Activated CD8-positive, alpha-beta memory T cell treated with anti-CD3 and anti-CD28 coated beads for 48 hours (primary cell): ENCODE data around the gene EOMES.

Experiments used
- DNase-seq, 3 experiments: peaks; one replicate each; pipeline ENCODE4 v3.0.0-alpha.2; 2020; ENCODE audit warnings: low read depth in 2 of 3, low spot score in 2 of 3

EOMES gene

DNA sequence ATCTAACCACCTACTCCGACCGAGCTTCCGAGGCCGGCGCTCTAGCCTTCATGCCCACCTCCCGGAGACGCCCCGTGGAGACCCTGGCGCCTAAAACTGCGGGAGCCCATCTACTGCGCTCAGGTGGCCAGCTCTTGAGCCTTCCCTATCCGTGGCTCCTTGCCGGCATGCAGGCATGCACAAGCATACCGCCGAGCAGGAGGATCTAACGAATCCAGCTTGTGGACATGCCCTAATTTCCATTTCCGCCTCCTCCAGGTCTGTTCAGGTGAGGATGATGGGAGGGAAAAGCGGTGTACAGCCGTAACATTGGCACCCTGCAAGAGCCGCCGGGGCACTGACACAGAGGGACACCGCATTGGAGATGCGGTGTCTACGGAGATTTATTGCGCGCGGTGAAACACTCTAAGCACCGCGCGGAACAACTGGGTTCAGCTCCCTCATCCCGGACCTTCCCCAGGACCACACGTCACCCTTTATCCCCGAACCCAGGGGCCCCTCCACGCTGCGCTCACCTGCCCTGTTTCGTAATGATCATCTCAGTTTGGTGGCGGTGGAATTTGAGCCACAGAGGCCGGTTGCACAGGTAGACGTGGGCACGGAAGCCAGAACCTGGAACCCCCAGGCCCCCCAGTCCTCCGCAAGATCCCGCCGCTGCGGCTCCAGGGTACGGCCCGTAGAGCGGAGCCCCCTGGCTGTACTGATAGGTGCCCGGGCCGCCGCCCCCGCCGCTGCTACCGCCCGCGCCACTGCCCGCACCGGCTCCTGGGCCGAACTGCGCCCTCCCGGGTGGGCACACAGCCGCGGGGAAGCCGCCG lies 1.0 kb downstream of the EOMES start:
- no peak for DNase-seq

- DNase-seq: no peak
Measured at GRCh38 chr3:27719314-27720003, 2.7 kb downstream of the EOMES start.

- DNase-seq: no peak
Measured at GRCh38 chr3:27718459-27718858, 3.7 kb downstream of the EOMES start.

DNA sequence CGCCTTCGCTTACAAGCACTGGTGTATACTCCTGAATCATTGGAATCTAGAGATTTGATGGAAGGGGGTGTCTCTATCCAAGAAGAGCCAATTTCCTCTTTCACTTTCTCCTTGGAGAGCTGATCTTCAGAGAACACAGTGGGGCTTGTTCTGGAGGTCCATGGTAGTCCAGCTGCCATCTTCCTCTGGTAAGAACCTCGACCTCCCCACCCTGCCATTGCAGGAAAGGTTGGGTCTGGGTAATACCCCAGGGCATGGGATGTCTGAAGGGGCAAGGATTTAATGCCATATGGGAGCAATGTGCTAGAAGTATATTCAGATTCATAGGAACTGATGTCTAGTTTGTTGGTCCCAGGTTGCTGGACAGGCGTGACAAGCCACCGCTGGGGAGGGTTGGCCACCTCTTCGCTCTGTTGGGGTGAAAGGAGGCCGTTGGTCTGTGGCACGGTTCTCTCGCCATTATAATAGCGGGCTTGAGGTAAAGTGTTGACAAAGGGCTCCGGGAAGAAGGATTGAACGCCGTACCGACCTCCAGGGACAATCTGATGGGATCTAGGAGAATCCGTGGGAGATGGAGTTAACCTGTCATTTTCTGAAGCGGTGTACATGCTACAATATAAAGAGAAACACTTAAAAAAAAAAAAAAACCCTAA lies 4.8 kb downstream of the EOMES start:
- no peak for DNase-seq

DNA sequence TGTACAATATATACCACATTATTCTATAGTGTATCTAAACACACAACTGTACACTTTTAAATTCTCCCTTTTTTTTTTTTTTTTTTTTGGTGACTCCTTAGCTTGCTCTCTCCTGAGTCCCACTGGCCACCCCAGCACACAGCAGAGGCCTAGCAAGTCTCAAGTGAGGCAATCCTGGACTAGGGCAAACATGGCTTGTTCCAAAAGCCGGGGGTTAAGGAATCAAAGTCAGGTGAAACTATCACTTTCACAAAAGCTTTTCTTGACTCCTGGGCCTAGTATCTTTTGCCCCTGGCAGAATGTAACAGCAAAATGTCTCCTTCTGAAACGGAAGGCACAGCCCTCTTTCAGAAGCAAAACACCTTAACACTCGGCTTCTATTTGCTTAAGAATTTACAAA lies 5.8 kb downstream of the EOMES start:
- DNase-seq: no peak

- DNase-seq: no peak
Measured at GRCh38 chr3:27715863-27716262, 6.3 kb downstream of the EOMES start.

GRCh38 chr3:27715454-27715806 lies 6.7 kb downstream of the EOMES start:
- DNase-seq: no peak

- no peak for DNase-seq
Measured at GRCh38 chr3:27714692-27715453, 7.2 kb downstream of the EOMES start.

DNA sequence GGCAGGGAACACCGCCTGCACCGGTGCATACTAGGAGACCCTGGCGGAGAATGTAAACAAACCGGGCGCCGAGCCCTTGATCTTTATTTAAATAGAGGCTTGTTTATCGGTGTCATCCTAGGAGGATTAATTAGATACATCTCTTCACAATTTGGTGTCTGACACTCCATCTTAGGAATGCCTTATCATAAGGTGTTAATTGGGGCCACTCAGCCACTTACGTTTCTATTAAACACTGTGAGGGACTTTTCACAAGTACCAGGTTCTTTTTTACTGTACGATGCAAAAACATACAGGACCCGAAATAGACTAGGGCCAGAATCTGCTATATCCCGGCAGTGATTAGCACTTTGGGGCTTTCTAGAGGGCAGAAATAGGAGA lies 8.0 kb downstream of the EOMES start:
- DNase-seq: no peak

DNA sequence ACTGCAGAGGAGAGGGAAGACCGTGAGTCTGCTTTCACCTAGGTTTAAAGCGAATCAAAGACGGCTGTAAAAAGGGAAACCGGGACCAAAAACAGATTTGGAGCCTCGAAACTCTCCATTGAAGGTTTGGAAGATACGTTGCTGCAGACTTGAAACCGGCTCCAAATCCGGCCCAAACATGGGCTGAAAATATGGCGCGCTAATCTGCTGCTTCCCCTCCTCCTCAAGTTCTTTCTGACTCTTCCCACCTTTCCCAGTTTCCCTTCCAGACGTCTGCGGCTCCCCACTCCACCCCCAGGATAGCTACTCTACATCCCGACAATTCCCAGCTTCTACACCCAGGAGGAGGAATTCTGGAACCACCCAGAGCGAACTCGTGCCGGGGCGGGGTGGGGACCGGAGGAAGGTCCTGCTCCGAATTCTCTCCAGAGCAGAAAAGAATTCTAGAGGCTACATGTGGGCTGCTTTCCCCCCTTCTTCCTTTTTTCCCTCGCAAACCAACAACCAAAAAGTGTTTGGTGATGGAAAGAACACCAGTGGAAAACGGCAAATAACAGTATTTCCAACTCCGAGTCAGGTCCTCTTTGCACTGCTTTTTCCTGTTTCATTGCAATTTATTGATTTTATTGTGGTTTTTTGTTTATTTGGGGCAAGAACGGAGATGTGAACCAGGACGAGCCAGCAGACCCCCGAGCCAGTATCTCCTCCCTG lies 8.5 kb downstream of the EOMES start:
- DNase-seq: no peak

- no peak for DNase-seq
Measured at GRCh38 chr3:27713078-27713423, 9.1 kb downstream of the EOMES start.

DNA sequence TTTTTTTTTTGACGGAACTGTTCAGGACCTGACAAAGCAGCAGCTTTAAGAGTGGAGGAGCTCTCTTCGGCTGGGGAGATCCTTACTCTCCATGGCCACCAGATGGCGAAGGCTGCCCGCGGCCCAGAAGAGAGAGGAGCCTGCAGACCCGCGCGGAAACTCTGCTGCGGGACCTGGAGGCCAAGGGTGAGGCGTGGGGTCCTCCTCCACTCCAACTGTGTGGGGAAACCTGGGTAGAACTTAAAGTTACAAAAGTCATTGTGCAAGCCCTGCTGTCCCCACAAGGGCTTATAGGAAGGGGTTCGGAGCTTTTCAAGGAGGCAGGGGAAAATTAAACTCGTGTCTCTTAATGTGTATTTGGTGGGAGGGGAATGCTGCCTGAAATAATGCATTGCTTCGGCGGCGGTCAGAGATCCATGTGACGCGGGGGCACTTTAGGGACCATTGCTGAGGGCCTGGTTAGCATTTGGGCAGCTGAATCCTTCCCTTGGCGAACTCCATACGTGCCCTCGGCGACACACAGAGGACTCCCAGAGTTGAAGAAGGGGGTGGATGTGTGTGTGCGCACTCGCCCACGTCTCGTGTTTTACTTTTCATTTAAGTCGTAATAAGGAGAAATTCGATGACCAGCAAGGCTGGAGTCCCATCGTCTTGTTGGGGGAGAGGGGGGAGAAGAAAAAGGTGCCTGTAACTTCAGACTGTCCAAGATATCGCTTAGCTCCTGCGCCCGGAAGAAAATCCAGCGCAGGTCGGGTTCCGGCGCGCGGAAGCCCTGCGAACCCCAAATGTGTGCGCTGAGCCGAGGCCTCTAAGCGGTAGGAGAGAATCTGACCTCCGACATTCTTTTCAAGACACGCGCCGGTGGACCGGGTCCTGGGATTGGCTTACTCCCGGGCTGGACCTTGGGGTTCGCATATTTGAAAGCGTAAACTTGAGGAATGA lies 9.7 kb downstream of the EOMES start:
- DNase-seq: peak in 2 of 3 experiments; percentile 53 to 60

DNA sequence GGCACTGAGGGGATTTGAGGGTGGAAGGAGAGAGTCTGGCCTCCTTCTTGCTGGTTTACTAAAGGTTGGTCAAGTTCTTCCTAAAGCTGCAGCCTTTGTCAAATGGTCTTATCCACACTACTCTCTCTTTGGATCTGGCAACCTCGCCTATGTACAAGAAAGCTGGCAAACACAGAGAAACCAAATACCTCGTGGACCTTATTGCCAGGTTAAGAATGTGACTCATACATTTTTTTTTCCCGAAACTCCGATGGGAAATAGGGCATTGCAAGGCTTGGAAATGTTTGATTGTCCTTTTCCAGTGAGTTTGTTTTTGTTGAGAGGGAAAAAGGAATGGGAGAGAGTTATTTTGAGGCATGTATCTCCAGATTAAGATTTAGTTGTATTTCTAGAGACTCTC lies 13.9 kb downstream of the EOMES start:
- no peak for DNase-seq

GRCh38 chr3:27699067-27699466 lies 23.1 kb downstream of the EOMES start:
- DNase-seq: no peak

GRCh38 chr3:27696906-27697305 lies 25.2 kb downstream of the EOMES start:
- DNase-seq: no peak

DNA sequence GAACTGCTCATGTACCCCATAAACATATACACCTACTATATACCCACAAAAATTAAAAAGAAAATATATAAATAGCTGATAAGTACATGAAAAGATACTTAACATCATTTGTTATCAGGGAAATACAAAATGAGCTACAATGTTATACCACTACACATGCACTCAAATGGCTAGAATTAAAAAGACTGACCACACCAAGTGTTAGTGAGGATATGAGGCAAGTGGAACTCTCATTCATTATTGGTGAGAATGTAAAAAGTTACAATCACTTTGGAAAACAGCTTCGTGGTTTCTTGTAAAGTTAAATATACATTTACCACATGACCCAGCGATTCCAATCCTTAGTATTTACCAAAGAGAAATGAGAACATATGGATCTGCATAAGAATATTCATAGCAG lies 26.5 kb downstream of the EOMES start:
- DNase-seq: no peak

DNA sequence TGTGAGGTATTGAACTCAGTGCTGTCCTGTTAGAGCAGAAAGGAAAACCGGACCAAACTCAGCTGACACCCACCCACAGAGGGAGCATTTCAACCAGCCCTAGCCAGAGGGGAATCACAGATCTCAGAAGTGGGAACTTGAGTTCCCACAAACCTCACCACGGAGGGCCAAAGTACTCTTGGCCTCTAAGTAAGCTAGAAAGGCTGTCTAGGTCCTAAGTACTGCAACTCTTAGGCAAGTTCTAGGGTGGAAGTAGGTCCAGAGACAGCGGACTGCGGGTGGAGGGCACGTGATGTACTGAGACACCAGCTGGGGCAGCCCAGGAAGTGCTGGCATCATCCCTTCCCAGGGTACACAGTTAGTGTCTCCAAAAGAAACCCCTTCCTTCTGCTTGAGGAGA lies 34.1 kb downstream of the EOMES start:
- no peak for DNase-seq

DNA sequence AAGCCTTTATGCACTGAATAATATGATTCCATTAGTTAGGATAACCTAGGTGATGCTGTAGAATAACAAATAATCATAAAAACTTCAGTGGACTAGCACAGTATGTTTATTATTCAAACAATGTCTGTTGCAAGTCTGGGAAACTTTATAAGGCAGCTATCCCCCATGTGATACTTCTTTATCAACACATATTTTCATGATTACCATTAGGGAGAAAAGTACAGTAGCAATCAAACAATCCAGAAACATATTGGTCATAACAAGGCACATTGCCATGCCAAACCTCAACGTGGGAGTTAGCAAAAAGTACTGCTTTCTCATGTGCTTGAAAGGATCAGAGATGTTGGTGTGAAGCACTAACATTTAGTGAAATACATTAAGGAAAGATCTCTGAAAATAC lies 35.5 kb downstream of the EOMES start:
- DNase-seq: no peak

- DNase-seq: no peak
Measured at GRCh38 chr3:27685474-27685873, 36.6 kb downstream of the EOMES start.

- DNase-seq: no peak
Measured at GRCh38 chr3:27684302-27684701, 37.8 kb downstream of the EOMES start.
